HEK293 (cell line): Measurements from ENCODE around the gene SH3RF1.

ENCODE experiments used
- CTCF ChIA-PET: fragments of 350-600 bp; formaldehyde crosslinking; extraction: SDS; loops from one replicate; lab custom pipeline; 2021; ENCODE audit warnings: antibody characterized with exemption; lab: Yijun Ruan, JAX
- POLR2A ChIA-PET: fragments of 300-600 bp; formaldehyde crosslinking; extraction: SDS; loops from one replicate; lab custom pipeline; 2020; ENCODE audit warnings: antibody characterized with exemption, inconsistent platforms; lab: Yijun Ruan, JAX
- H3K27ac ChIP-seq: fragments of 200-500 bp; sonication (Bioruptor generic); 2 replicates; pipeline ENCODE4 v1.5.1; 2014; ENCODE audit warnings: low read depth, low read length, control low read depth, inconsistent platforms; ENCODE audit errors: extremely low read depth
- H3K36me3 ChIP-seq, 2 experiments: fragments of 200-500 bp in 1 of 2; sonication (Bioruptor generic) in 1 of 2; 1 replicate in 1 of 2; 2 replicates in 1 of 2; pipeline ENCODE4 v1.5.1; 2014 to 2017; ENCODE audit warnings: inconsistent platforms in 2 of 2, low read length in 2 of 2; ENCODE audit not compliant: control insufficient read depth in 2 of 2, insufficient read depth in 1 of 2
- H3K4me1 ChIP-seq: fragments of 200-500 bp; sonication (Bioruptor generic); 2 replicates; pipeline ENCODE4 v1.5.1; 2014; ENCODE audit warnings: mild to moderate bottlenecking, low read length, inconsistent platforms; ENCODE audit not compliant: control insufficient read depth, insufficient read depth
- H3K4me3 ChIP-seq: 2 replicates; pipeline ENCODE4 v1.5.1; 2011; ENCODE audit warnings: low read depth, mild to moderate bottlenecking, control low read depth, low read length, moderate library complexity
- H3K9me3 ChIP-seq: fragments of 200-500 bp; sonication (Bioruptor generic); 2 replicates; pipeline ENCODE4 v1.5.1; 2014; ENCODE audit warnings: low read depth, low read length, inconsistent platforms; ENCODE audit not compliant: control insufficient read depth, insufficient read depth
- EGR2 ChIP-seq: fragments of 450-650 bp; formaldehyde crosslinking; IDR thresholded peaks from 2 replicates; pipeline ENCODE4 v1.5.1; 2016; ENCODE audit warnings: low read depth, missing biosample characterization, missing genetic modification characterization
- GLI2 ChIP-seq: fragments of 450-650 bp; formaldehyde crosslinking; IDR thresholded peaks from 2 replicates; pipeline ENCODE4; 2017; ENCODE audit warnings: missing biosample characterization, missing genetic modification characterization, low read depth, borderline replicate concordance
- GLI4 ChIP-seq: fragments of 450-650 bp; formaldehyde crosslinking; IDR thresholded peaks from 2 replicates; pipeline ENCODE4 v1.5.1; 2016; ENCODE audit warnings: missing biosample characterization, missing genetic modification characterization
- KLF1 ChIP-seq: fragments of 450-650 bp; formaldehyde crosslinking; IDR thresholded peaks from 2 replicates; pipeline ENCODE4 v1.5.1; 2016; ENCODE audit warnings: missing biosample characterization, missing genetic modification characterization
- KLF8 ChIP-seq: fragments of 450-650 bp; formaldehyde crosslinking; IDR thresholded peaks from 2 replicates; pipeline ENCODE4 v1.5.1; 2016; ENCODE audit warnings: missing biosample characterization, missing genetic modification characterization
- KLF9 ChIP-seq: fragments of 450-650 bp; formaldehyde crosslinking; IDR thresholded peaks from 2 replicates; pipeline ENCODE4 v1.5.1; 2016; ENCODE audit warnings: missing biosample characterization, missing genetic modification characterization, low read depth
- MEIS1 ChIP-seq: sonication (generic); formaldehyde crosslinking; IDR thresholded peaks from 2 replicates; pipeline ENCODE4 v1.8.1; 2022; ENCODE audit warnings: missing genetic modification reagents, mild to moderate bottlenecking, borderline replicate concordance
- OVOL3 ChIP-seq: fragments of 450-650 bp; formaldehyde crosslinking; IDR thresholded peaks from 2 replicates; pipeline ENCODE4 v1.5.1; 2016; ENCODE audit warnings: missing biosample characterization, missing genetic modification characterization
- SALL2 ChIP-seq: fragments of 450-650 bp; formaldehyde crosslinking; IDR thresholded peaks from 2 replicates; pipeline ENCODE4 v1.5.0; 2017; ENCODE audit warnings: missing biosample characterization, mild to moderate bottlenecking, missing genetic modification characterization, borderline replicate concordance
- SP3 ChIP-seq: fragments of 450-650 bp; formaldehyde crosslinking; IDR thresholded peaks from 2 replicates; pipeline ENCODE4 v1.5.1; 2016; ENCODE audit warnings: missing biosample characterization, missing genetic modification characterization
- ZBTB8A ChIP-seq: fragments of 450-650 bp; formaldehyde crosslinking; IDR thresholded peaks from 2 replicates; pipeline ENCODE4 v1.5.1; 2016; ENCODE audit warnings: missing biosample characterization, missing genetic modification characterization
- ZFP41 ChIP-seq: fragments of 450-650 bp; formaldehyde crosslinking; IDR thresholded peaks from 2 replicates; pipeline ENCODE4 v1.5.1; 2016; ENCODE audit warnings: missing biosample characterization, missing genetic modification characterization, borderline replicate concordance
- ZNF146 ChIP-seq: fragments of 450-650 bp; formaldehyde crosslinking; IDR thresholded peaks from 2 replicates; pipeline ENCODE4 v1.5.1; 2016; ENCODE audit warnings: missing biosample characterization, missing genetic modification characterization
- ZNF223 ChIP-seq: fragments of 450-650 bp; formaldehyde crosslinking; IDR thresholded peaks from 2 replicates; pipeline ENCODE4 v1.5.1; 2016; ENCODE audit warnings: missing biosample characterization, missing genetic modification characterization
- ZNF248 ChIP-seq: fragments of 450-650 bp; formaldehyde crosslinking; IDR thresholded peaks from 2 replicates; pipeline ENCODE4 v1.5.1; 2017; ENCODE audit warnings: missing biosample characterization, missing genetic modification characterization
- ZNF292 ChIP-seq: fragments of 450-650 bp; formaldehyde crosslinking; IDR thresholded peaks from 2 replicates; pipeline ENCODE4 v1.5.1; 2016; ENCODE audit warnings: low read depth, missing biosample characterization, missing genetic modification characterization, borderline replicate concordance
- ZNF394 ChIP-seq: fragments of 450-650 bp; formaldehyde crosslinking; IDR thresholded peaks from 2 replicates; pipeline ENCODE4 v1.5.1; 2016; ENCODE audit warnings: missing biosample characterization, missing genetic modification characterization, mild to moderate bottlenecking, moderate library complexity, borderline replicate concordance
- ZNF426 ChIP-seq: fragments of 450-650 bp; formaldehyde crosslinking; IDR thresholded peaks from 2 replicates; pipeline ENCODE4 v1.5.1; 2017; ENCODE audit warnings: missing biosample characterization, missing genetic modification characterization, mild to moderate bottlenecking, inconsistent platforms, moderate library complexity
- ZNF48 ChIP-seq: fragments of 450-650 bp; formaldehyde crosslinking; IDR thresholded peaks from 2 replicates; pipeline ENCODE4 v1.5.1; 2016; ENCODE audit warnings: missing biosample characterization, missing genetic modification characterization
- ZNF544 ChIP-seq: fragments of 450-650 bp; formaldehyde crosslinking; IDR thresholded peaks from 2 replicates; pipeline ENCODE4 v1.5.0; 2017; ENCODE audit warnings: missing biosample characterization, missing genetic modification characterization
- ZNF560 ChIP-seq: fragments of 450-650 bp; formaldehyde crosslinking; IDR thresholded peaks from 2 replicates; pipeline ENCODE4 v1.5.1; 2017; ENCODE audit warnings: missing biosample characterization, missing genetic modification characterization, borderline replicate concordance
- ZNF561 ChIP-seq: fragments of 450-650 bp; IDR thresholded peaks from 2 replicates; pipeline ENCODE4 v1.5.1; 2018; ENCODE audit warnings: missing biosample characterization, missing genetic modification characterization, borderline replicate concordance
- ZNF664 ChIP-seq: fragments of 450-650 bp; formaldehyde crosslinking; IDR thresholded peaks from 2 replicates; pipeline ENCODE4 v1.5.1; 2016; ENCODE audit warnings: missing biosample characterization, missing genetic modification characterization
- ZNF830 ChIP-seq: fragments of 450-650 bp; IDR thresholded peaks from 2 replicates; pipeline ENCODE4 v1.5.0; 2018; ENCODE audit warnings: missing biosample characterization, missing genetic modification characterization, low read depth, mild to moderate bottlenecking, moderate library complexity
- TF ChIP-seq, protein P1 (sequence below): fragments of 450-650 bp; formaldehyde crosslinking; optimal IDR thresholded peaks from 2 replicates; pipeline ENCODE3; 2016; ENCODE audit warnings: missing biosample characterization, mild to moderate bottlenecking, missing genetic modification characterization
- TF ChIP-seq, protein P2 (sequence below): fragments of 450-650 bp; IDR thresholded peaks from 2 replicates; pipeline ENCODE4 v1.5.1; 2018; ENCODE audit warnings: missing biosample characterization, mild to moderate bottlenecking, missing genetic modification characterization
- TF ChIP-seq, protein P3 (sequence below): fragments of 450-650 bp; formaldehyde crosslinking; IDR thresholded peaks from 2 replicates; pipeline ENCODE4; 2016; ENCODE audit warnings: missing biosample characterization, missing genetic modification characterization
- TF ChIP-seq, protein P4 (sequence below): fragments of 450-650 bp; formaldehyde crosslinking; IDR thresholded peaks from 2 replicates; pipeline ENCODE4 v1.5.1; 2016; ENCODE audit warnings: missing biosample characterization, missing genetic modification characterization, borderline replicate concordance
- TF ChIP-seq, protein P5 (sequence below): fragments of 450-650 bp; formaldehyde crosslinking; IDR thresholded peaks from 2 replicates; pipeline ENCODE4 v1.5.1; 2016; ENCODE audit warnings: missing biosample characterization, missing genetic modification characterization

SH3RF1 gene

DNA sequence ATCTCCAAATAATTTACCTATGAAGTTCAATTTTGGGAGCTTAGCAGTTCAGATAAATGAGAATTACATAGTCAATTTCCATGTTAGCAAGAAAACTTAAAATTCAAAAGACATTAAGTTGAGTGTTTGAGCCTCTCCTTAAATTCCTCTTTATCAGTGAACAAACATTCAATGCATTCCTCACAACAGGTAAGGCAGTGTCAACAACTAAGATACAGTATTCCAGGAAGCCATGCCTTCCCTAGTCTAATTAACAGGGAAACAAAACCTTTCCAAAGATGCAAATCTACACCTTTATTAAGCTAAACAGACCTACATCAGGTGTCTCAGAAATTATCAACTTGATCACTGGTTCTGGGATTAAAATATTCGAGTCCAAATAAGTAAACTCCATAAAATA lies 3.7 kb downstream of the SH3RF1 start:
- Histone ChIP-seq H3K27ac (no peak overlapping the region), H3K9me3 (no peaks in the 10 kb centered on the region), H3K36me3 (peaks cover 0 to 24% of the 10 kb centered on the region in 2 experiments; a peak in 2 of 3 replicates), H3K4me3 (no peak overlapping the region), H3K4me1 (peaks cover 12% of the 10 kb centered on the region)
- TF ChIP-seq GLI4 (tag by site-specific recombination), result no peak
- TF ChIP-seq GLI2 (tag by site-specific recombination), result no peak
- TF ChIP-seq ZNF830, result no peak
- no peak for TF ChIP-seq EGR2
- no peak for TF ChIP-seq KLF8 (tag by site-specific recombination)
- TF ChIP-seq ZNF560 (tag by site-specific recombination), result no peak
- TF ChIP-seq SALL2 (tag by site-specific recombination), result no peak
- TF ChIP-seq ZNF292 (tag by site-specific recombination), result no peak
- TF ChIP-seq SP3 (tag by site-specific recombination), result no peak
- no peak for TF ChIP-seq ZNF426 (tag by site-specific recombination)
- no peak for TF ChIP-seq ZNF146 (tag by site-specific recombination)
- TF ChIP-seq, protein P1, sequence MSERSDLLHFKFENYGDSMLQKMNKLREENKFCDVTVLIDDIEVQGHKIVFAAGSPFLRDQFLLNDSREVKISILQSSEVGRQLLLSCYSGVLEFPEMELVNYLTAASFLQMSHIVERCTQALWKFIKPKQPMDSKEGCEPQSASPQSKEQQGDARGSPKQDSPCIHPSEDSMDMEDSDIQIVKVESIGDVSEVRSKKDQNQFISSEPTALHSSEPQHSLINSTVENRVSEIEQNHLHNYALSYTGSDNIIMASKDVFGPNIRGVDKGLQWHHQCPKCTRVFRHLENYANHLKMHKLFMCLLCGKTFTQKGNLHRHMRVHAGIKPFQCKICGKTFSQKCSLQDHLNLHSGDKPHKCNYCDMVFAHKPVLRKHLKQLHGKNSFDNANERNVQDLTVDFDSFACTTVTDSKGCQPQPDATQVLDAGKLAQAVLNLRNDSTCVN (tag by site-specific recombination), result no peak
- no peak for TF ChIP-seq ZNF223
- TF ChIP-seq, protein P2, sequence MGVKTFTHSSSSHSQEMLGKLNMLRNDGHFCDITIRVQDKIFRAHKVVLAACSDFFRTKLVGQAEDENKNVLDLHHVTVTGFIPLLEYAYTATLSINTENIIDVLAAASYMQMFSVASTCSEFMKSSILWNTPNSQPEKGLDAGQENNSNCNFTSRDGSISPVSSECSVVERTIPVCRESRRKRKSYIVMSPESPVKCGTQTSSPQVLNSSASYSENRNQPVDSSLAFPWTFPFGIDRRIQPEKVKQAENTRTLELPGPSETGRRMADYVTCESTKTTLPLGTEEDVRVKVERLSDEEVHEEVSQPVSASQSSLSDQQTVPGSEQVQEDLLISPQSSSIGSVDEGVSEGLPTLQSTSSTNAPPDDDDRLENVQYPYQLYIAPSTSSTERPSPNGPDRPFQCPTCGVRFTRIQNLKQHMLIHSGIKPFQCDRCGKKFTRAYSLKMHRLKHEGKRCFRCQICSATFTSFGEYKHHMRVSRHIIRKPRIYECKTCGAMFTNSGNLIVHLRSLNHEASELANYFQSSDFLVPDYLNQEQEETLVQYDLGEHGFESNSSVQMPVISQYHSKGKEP (tag by site-specific recombination), result no peak
- no peak for TF ChIP-seq ZFP41
- TF ChIP-seq ZBTB8A, result no peak
- TF ChIP-seq ZNF664 (tag by site-specific recombination), result no peak
- TF ChIP-seq OVOL3, result no peak
- TF ChIP-seq, protein P3, sequence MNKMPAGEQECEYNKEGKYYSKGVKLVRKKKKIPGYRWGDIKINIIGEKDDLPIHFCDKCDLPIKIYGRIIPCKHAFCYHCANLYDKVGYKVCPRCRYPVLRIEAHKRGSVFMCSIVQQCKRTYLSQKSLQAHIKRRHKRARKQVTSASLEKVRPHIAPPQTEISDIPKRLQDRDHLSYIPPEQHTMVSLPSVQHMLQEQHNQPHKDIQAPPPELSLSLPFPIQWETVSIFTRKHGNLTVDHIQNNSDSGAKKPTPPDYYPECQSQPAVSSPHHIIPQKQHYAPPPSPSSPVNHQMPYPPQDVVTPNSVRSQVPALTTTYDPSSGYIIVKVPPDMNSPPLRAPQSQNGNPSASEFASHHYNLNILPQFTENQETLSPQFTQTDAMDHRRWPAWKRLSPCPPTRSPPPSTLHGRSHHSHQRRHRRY (tag by site-specific recombination), result no peak
- ChIA-PET CTCF (interaction anchor here (1.0 kb wide), 1 partner anchor 206 kb away, joined by 3 read pairs; no protein-coding TSS in a partner anchor), POLR2A (no interaction called here)

DNA sequence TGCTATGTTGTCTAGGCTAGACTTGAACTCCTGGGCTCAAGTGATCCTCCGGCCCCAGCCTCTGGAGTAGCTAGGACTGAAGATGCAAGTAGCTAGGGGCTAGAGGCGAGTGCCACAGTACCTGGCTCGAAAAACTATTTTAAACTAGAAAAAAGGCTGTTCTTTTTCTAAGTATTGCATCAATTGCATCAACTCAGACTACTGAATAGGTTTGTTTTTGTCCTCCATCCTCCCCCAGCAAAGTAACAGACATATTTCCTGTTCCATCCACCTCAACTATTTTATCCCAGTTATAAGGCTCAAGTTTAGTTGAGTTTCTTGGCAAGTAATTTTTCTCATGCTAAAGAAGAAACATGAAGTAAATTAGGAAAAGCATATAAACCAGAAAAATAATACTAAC lies 4.1 kb downstream of the SH3RF1 start:
- CTCF ChIA-PET, result no interaction called here
- Histone ChIP-seq H3K9me3 (no peaks in the 10 kb centered on the region), H3K4me1 (peaks cover 12% of the 10 kb centered on the region), H3K36me3 (peaks cover 0 to 24% of the 10 kb centered on the region in 2 experiments; a peak in 2 of 3 replicates), H3K27ac (no peak overlapping the region)
- TF ChIP-seq, protein P4, sequence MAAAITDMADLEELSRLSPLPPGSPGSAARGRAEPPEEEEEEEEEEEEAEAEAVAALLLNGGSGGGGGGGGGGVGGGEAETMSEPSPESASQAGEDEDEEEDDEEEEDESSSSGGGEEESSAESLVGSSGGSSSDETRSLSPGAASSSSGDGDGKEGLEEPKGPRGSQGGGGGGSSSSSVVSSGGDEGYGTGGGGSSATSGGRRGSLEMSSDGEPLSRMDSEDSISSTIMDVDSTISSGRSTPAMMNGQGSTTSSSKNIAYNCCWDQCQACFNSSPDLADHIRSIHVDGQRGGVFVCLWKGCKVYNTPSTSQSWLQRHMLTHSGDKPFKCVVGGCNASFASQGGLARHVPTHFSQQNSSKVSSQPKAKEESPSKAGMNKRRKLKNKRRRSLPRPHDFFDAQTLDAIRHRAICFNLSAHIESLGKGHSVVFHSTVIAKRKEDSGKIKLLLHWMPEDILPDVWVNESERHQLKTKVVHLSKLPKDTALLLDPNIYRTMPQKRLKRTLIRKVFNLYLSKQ (tag by site-specific recombination), result no peak
- TF ChIP-seq ZNF544 (tag by site-specific recombination), result no peak
- TF ChIP-seq ZNF48 (tag by site-specific recombination), result no peak
- TF ChIP-seq ZNF248 (tag by site-specific recombination), result no peak
- TF ChIP-seq, protein P5, sequence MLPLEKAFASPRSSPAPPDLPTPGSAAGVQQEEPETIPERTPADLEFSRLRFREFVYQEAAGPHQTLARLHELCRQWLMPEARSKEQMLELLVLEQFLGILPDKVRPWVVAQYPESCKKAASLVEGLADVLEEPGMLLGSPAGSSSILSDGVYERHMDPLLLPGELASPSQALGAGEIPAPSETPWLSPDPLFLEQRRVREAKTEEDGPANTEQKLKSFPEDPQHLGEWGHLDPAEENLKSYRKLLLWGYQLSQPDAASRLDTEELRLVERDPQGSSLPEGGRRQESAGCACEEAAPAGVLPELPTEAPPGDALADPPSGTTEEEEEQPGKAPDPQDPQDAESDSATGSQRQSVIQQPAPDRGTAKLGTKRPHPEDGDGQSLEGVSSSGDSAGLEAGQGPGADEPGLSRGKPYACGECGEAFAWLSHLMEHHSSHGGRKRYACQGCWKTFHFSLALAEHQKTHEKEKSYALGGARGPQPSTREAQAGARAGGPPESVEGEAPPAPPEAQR (tag by site-specific recombination), result no peak
- no peak for TF ChIP-seq ZNF561 (tag by site-specific recombination)
- TF ChIP-seq ZNF394 (tag by site-specific recombination), result no peak
- TF ChIP-seq KLF9 (tag by site-specific recombination), result no peak
- TF ChIP-seq KLF1 (tag by site-specific recombination), result no peak
- no peak for TF ChIP-seq MEIS1 (CRISPR knock-in tag)
- TF ChIP-seq, all 188 proteins: peak for 0
- no peak overlapping the region for H3K4me3 ChIP-seq
- POLR2A ChIA-PET, result no interaction called here
